HPDE6-E6E7 (cell line): Measurements from ENCODE around the gene PDE1C.

Experiments
- DNase-seq: peaks from one replicate; pipeline ENCODE4 v3.0.0; 2011; ENCODE audit warnings: missing footprints; ENCODE audit errors: extremely low spot score

The PDE1C gene

GRCh38 chr7:31775556-31775955 is 294.7 kb downstream of the PDE1C start:
- DNase-seq, result no peak

- no peak for DNase-seq
Measured at GRCh38 chr7:31772211-31772610, 298.0 kb downstream of the PDE1C start.

GRCh38 chr7:31767686-31768358 is 302.4 kb downstream of the PDE1C start:
- no peak for DNase-seq

- DNase-seq, result no peak
Measured at GRCh38 chr7:31764462-31764861, 305.7 kb downstream of the PDE1C start.

- DNase-seq, result no peak
Measured at GRCh38 chr7:31763548-31763947, 306.7 kb downstream of the PDE1C start.

- no peak for DNase-seq
Measured at GRCh38 chr7:31761646-31762045, 308.6 kb downstream of the PDE1C start.

GRCh38 chr7:31758755-31759154 is 311.5 kb downstream of the PDE1C start:
- no peak for DNase-seq

GRCh38 chr7:31751726-31752125 is 318.5 kb downstream of the PDE1C start:
- DNase-seq, result no peak

GRCh38 chr7:31748084-31748483 is 322.1 kb downstream of the PDE1C start:
- no peak for DNase-seq

- DNase-seq, result no peak
Measured at GRCh38 chr7:31747553-31747952, 322.7 kb downstream of the PDE1C start.

GRCh38 chr7:31744294-31744874 is 325.8 kb downstream of the PDE1C start:
- DNase-seq, result peak; percentile 21

- DNase-seq, result no peak
Measured at GRCh38 chr7:31741852-31742251, 328.4 kb downstream of the PDE1C start.

GRCh38 chr7:31735991-31736982 is 333.9 kb downstream of the PDE1C start:
- peak; percentile 37 for DNase-seq

- no peak for DNase-seq
Measured at GRCh38 chr7:31734456-31734855, 335.8 kb downstream of the PDE1C start.

- DNase-seq, result no peak
Measured at GRCh38 chr7:31729195-31729804, 340.9 kb downstream of the PDE1C start.

GRCh38 chr7:31724696-31725095 is 345.5 kb downstream of the PDE1C start:
- DNase-seq, result no peak

- DNase-seq, result no peak
Measured at GRCh38 chr7:31720366-31720765, 349.8 kb downstream of the PDE1C start.

GRCh38 chr7:31716355-31716754 is 353.9 kb downstream of the PDE1C start:
- no peak for DNase-seq

GRCh38 chr7:31710171-31710570 is 360.0 kb downstream of the PDE1C start:
- no peak for DNase-seq

GRCh38 chr7:31707089-31707488 is 363.1 kb downstream of the PDE1C start:
- no peak for DNase-seq

- no peak for DNase-seq
Measured at GRCh38 chr7:31705377-31705776, 364.8 kb downstream of the PDE1C start.

- DNase-seq, result no peak
Measured at GRCh38 chr7:31702354-31702753, 367.9 kb downstream of the PDE1C start.
